ENCODE results near the gene MCF2L2.

- TF ChIP-seq POLR2AphosphoS5 (IDR thresholded peaks at IDR 0.05; ENCODE audit: low read depth, low read length) (no peak), SIN3A (IDR thresholded peaks at IDR 0.05; ENCODE audit: borderline replicate concordance, insufficient read depth, low read length) (no peak), REST (IDR thresholded peaks at IDR 0.05; ENCODE audit: insufficient read depth in 1 of 2, low read depth in 2 of 2, low read length in 2 of 2) (no peak), TAF1 (IDR thresholded peaks at IDR 0.05; ENCODE audit: borderline replicate concordance, insufficient read depth, low read length) (no peak)
Measured at GRCh38 chr3:183392186-183393034, 36.0 kb downstream of the MCF2L2 start.

Measured in PFSK-1 (cell line).